CD4-positive, alpha-beta T cell (primary cell): ENCODE results near the gene SV2C. TPM values are rescaled to one million over a fixed set of nuclear protein-coding genes. Genes with fewer than 3 reads are reported as not detected.

Experiments
- ATAC-seq: fragments of 200-7000 bp; cut with Tn5 transposase; one replicate; pipeline ENCODE4 v1.10.0; 2022; ENCODE audit warnings: mild to moderate bottlenecking; ENCODE audit not compliant: poor library complexity
- CTCF ChIA-PET: fragments of 350-600 bp; sonication (Branson Sonifier 250); formaldehyde crosslinking; loops from one replicate; lab custom pipeline; 2021; ENCODE audit warnings: antibody characterized with exemption, inconsistent platforms; lab: Charles Lee
- POLR2A ChIA-PET: fragments of 350-600 bp; sonication (Branson Sonifier 250); formaldehyde crosslinking; loops from one replicate; lab custom pipeline; 2021; ENCODE audit warnings: antibody characterized with exemption, inconsistent platforms; lab: Charles Lee
- DNase-seq, 14 experiments: peaks; one replicate each; pipeline ENCODE4 v3.0.0-alpha.2; 2013 to 2020; ENCODE audit warnings: mixed read lengths in 2 of 14
- H3K27ac ChIP-seq, 2 donors: one replicate each; pipeline versions ENCODE4 v1.5.1 to v1.7.0; 2013; ENCODE audit warnings: low read length in 2 of 2, low read depth in 1 of 2, mild to moderate bottlenecking in 1 of 2
- H3K27me3 ChIP-seq, 2 experiments: 1 replicate in 1 of 2; 2 replicates in 1 of 2; pipeline versions ENCODE4 v1.6.1 to v1.7.0; 2013; ENCODE audit warnings: low read length in 2 of 2, control low read depth in 1 of 2, mild to moderate bottlenecking in 1 of 2, moderate library complexity in 1 of 2; ENCODE audit not compliant: insufficient read depth in 2 of 2, control insufficient read depth in 1 of 2
- H3K36me3 ChIP-seq: one replicate; pipeline ENCODE4 v1.6.1; 2013; ENCODE audit warnings: low read length, control low read depth; ENCODE audit not compliant: insufficient read depth
- H3K4me1 ChIP-seq: one replicate; pipeline ENCODE4 v1.6.1; 2013; ENCODE audit warnings: low read length, control low read depth; ENCODE audit not compliant: insufficient read depth
- H3K4me3 ChIP-seq: one replicate; pipeline ENCODE4 v1.5.1; 2013; ENCODE audit warnings: mild to moderate bottlenecking, low read length, moderate library complexity
- H3K9me3 ChIP-seq, 2 experiments: 1 replicate in 1 of 2; 2 replicates in 1 of 2; pipeline versions ENCODE4 v1.6.1 to v1.7.0; 2013; ENCODE audit warnings: low read length in 2 of 2, mild to moderate bottlenecking in 2 of 2, control low read depth in 1 of 2, moderate library complexity in 1 of 2; ENCODE audit not compliant: control insufficient read depth in 1 of 2, insufficient read depth in 1 of 2
- H3K27ac Mint-ChIP-seq: one replicate; pipeline ENCODE4 v1.8.0; 2020; ENCODE audit warnings: mixed read lengths
- H3K27me3 Mint-ChIP-seq: one replicate; pipeline ENCODE4 v1.8.0; 2021; ENCODE audit warnings: mixed read lengths
- H3K36me3 Mint-ChIP-seq: one replicate; pipeline ENCODE4 v1.8.0; 2021; ENCODE audit warnings: low read depth, mixed read lengths
- H3K4me1 Mint-ChIP-seq: one replicate; pipeline ENCODE4 v1.8.0; 2021; ENCODE audit warnings: low read depth, mixed read lengths
- H3K4me3 Mint-ChIP-seq: one replicate; pipeline ENCODE4 v1.8.0; 2020; ENCODE audit warnings: mild to moderate bottlenecking, mixed read lengths
- H3K9me3 Mint-ChIP-seq: one replicate; pipeline ENCODE4 v1.8.0; 2020; ENCODE audit warnings: mixed read lengths
- intact Hi-C, 2 experiments: fragments of 100-400 bp; cut with DNase I in 1 of 2; cut with micrococcal nuclease in 1 of 2; formaldehyde crosslinking; loops; one replicate each; pipeline versions ENCODE4 v1.15.1 to v1.9.0; 2023 to 2025; cut with DNase I, micrococcal nuclease
- total RNA-seq, 174 experiments: library from RNA in 2 of 174; stranded (reverse) in 2 of 174; gene quantifications; one replicate each; pipeline ENCODE4 v1.2.3 and lab custom pipeline; 2021 to 2026
- TF ChIP-seq, protein P1 (sequence below): fragments of 200-600 bp; IDR thresholded peaks from one replicate; pipeline ENCODE4 v1.8.0; 2022; ENCODE audit warnings: antibody characterized with exemption, mild to moderate bottlenecking

SV2C gene
- total RNA-seq, 2 experiments from 2014 or later = 0.03 to 0.08 TPM

DNA sequence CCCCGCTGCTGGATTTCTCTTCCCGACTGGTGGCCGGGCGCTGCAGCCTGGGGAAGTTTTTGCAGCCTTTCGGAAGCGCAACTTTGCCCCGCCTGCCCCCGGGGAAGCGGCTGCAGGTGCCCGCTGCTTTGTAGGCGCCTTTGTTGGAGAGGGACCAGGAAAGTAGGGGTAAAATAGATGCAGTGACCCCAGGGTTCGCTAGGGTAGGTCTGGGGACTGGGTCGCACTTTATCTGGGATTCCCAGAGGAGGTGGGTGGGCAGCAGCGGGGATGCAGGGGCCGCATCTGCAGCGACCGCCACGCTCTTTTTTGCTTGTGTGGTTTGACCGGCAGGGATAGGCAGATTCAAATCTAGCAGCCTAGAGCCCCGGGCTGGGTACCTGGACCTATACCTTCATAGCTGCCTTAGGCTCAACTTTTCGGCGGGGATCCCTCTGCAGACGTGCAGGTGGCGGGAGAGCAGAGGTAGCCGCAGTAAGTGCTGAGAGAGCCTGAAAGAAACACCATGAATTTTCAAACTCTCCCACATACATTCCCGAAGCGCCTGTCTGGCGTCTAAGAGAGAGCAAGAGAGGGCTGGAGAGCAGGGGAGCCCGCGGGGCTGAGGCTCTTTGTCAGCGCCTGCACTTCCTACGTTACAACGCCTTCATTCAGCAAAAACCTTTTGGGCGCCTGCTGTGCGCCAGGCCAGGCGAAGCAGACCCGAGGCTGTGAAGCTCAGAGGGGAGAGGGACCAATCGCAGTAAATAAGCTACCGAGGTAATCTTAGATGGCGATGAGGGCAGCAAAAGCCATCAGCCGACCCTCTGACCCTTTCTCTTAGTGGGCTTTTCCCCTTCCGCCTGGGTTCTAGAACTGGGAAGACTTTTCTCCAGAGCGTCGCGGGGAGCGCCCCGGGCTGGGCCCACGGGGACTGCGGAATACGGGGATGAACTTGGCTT is 642 bp downstream of the SV2C start:
- no peaks in the 10 kb centered on the region for H3K9me3 Mint-ChIP-seq
- Histone ChIP-seq H3K27ac (no peak overlapping the region), H3K27me3 (peaks cover 34 to 70% of the 10 kb centered on the region in 2 experiments), H3K4me3 (peak overlapping the region; percentile 19), H3K36me3 (no peaks in the 10 kb centered on the region), H3K9me3 (peaks cover 0 to 7% of the 10 kb centered on the region in 2 experiments), H3K4me1 (peaks cover 29% of the 10 kb centered on the region)
- TF ChIP-seq, protein P1, sequence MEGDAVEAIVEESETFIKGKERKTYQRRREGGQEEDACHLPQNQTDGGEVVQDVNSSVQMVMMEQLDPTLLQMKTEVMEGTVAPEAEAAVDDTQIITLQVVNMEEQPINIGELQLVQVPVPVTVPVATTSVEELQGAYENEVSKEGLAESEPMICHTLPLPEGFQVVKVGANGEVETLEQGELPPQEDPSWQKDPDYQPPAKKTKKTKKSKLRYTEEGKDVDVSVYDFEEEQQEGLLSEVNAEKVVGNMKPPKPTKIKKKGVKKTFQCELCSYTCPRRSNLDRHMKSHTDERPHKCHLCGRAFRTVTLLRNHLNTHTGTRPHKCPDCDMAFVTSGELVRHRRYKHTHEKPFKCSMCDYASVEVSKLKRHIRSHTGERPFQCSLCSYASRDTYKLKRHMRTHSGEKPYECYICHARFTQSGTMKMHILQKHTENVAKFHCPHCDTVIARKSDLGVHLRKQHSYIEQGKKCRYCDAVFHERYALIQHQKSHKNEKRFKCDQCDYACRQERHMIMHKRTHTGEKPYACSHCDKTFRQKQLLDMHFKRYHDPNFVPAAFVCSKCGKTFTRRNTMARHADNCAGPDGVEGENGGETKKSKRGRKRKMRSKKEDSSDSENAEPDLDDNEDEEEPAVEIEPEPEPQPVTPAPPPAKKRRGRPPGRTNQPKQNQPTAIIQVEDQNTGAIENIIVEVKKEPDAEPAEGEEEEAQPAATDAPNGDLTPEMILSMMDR = no peak
- H3K36me3 Mint-ChIP-seq = no peaks in the 10 kb centered on the region
- ChIA-PET CTCF (no interaction called here), POLR2A (interaction anchor here (0.9 kb wide), 1 partner anchor 10 kb away, joined by 3 read pairs; no protein-coding TSS in a partner anchor)
- H3K4me1 Mint-ChIP-seq = peaks cover 25% of the 10 kb centered on the region
- H3K4me3 Mint-ChIP-seq = peak overlapping the region; percentile 73
- H3K27ac Mint-ChIP-seq = no peak overlapping the region
- intact Hi-C loops = loop anchor here in 1 of 2 experiments (2.0 kb wide), 1 partner anchor 59 kb away; no protein-coding TSS in a partner anchor
- DNase-seq (no peak), ATAC-seq (no peak)
- H3K27me3 Mint-ChIP-seq = peaks cover 86% of the 10 kb centered on the region

DNA sequence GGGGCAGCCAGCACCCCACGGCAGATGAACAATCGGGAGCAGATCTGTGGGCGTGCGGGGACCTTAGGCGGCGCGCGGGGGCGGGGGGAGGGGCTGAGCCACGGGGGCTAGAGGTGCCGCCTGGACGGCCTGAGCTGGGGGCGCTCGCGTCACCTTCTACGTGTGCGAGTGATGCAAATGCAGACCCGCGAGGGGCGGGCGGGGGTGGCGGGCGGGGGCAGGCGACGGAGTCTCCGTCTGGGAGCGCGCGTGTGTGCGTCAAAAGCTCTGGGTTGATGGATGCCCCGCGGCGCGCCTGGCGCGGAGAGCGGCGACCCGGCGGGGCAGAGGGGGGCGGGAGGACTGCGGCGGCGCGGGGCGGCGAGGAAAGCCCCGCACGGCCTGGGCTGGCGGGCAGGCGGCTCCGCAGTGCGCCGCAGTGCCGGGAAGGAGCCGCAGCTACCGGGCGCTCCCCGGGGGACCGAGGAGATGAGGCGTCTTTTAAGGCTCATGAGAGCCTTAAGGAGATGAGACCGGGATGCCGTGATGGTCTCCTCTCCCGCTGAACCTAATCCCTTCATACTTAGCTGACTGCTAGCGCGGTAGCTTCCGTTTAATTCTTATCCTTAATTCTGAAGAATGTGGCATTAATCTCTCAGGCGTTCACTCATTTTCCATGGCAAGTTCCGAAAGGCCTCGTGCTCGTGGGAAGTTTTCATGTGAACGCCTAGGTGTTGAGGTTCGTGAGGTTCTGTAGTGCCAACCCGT is 1.5 kb downstream of the SV2C start:
- DNase-seq = peak in 4 of 14 experiments; percentile 17 to 52 (median 34)
- H3K4me1 ChIP-seq = peaks cover 29% of the 10 kb centered on the region
- POLR2A ChIA-PET = interaction anchor here (0.9 kb wide), 1 partner anchor 9 kb away, joined by 3 read pairs; no protein-coding TSS in a partner anchor

DNA sequence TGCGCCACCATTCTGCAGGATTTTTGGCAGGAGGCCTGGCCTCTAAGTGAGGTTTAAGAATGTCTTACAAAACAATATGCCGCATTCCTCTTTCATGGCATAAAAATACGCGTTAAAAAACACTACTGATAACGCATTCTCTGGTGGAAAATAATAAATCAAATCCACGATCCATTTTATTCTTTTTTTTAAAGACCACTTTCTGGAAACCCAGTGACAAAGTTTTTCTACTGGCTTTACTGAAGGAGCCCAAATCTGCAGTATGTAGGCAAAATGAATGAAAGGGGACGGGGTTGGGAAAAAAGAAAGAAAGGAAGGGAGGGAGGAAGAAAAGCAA is 2.0 kb downstream of the SV2C start:
- H3K27me3 ChIP-seq = peaks cover 34 to 75% of the 10 kb centered on the region in 2 experiments
- ChIA-PET CTCF (no interaction called here), POLR2A (no interaction called here)
- H3K4me3 ChIP-seq = no peak overlapping the region
- no peaks in the 10 kb centered on the region for H3K36me3 ChIP-seq
- Mint-ChIP-seq H3K9me3 (peaks cover 3% of the 10 kb centered on the region), H3K27ac (no peak overlapping the region), H3K4me3 (peak overlapping the region; percentile 65), H3K36me3 (no peaks in the 10 kb centered on the region), H3K4me1 (peaks cover 25% of the 10 kb centered on the region), H3K27me3 (peaks cover 86% of the 10 kb centered on the region)
- H3K9me3 ChIP-seq = peaks cover 0 to 7% of the 10 kb centered on the region in 2 experiments
- peaks cover 29% of the 10 kb centered on the region for H3K4me1 ChIP-seq
- no peak overlapping the region for H3K27ac ChIP-seq
- intact Hi-C loops = loop anchor here in 1 of 2 experiments (2.0 kb wide), 1 partner anchor 58 kb away; no protein-coding TSS in a partner anchor
- TF ChIP-seq, protein P1 = no peak
- DNase-seq = no peak
- no peak for ATAC-seq

More for the DNA sequence above, 1.5 kb downstream of the SV2C start:
- Histone ChIP-seq H3K4me3 (no peak overlapping the region), H3K9me3 (peaks cover 0 to 7% of the 10 kb centered on the region in 2 experiments), H3K27me3 (peaks cover 34 to 70% of the 10 kb centered on the region in 2 experiments), H3K36me3 (no peaks in the 10 kb centered on the region), H3K27ac (no peak overlapping the region)
- CTCF ChIA-PET = no interaction called here
- ATAC-seq = peak; percentile 50
- peak overlapping the region; percentile 73 for H3K4me3 Mint-ChIP-seq
- peaks cover 3% of the 10 kb centered on the region for H3K9me3 Mint-ChIP-seq
- H3K36me3 Mint-ChIP-seq = no peaks in the 10 kb centered on the region
- H3K27ac Mint-ChIP-seq = no peak overlapping the region
- H3K4me1 Mint-ChIP-seq = peaks cover 25% of the 10 kb centered on the region
- TF ChIP-seq, protein P1 = no peak
- intact Hi-C loops = loop anchor here in 1 of 2 experiments (2.0 kb wide), 1 partner anchor 58 kb away; no protein-coding TSS in a partner anchor
- peaks cover 86% of the 10 kb centered on the region for H3K27me3 Mint-ChIP-seq
